Measurements from ENCODE around the gene C21orf58. TPM values are rescaled to one million over a fixed set of nuclear protein-coding genes. Genes with fewer than 3 reads are reported as not detected.

The C21orf58 gene
- total and polyA plus RNA-seq, 7 donors: 0.92 to 7.4 (median 1.8) TPM

GRCh38 chr21:46366091-46366490 lies 42.4 kb upstream of the C21orf58 start:
- WGBS, 2 donors: 96 to 97% methylated on average over 11 of the region's 11 CpGs
- peaks cover 9 to 57% (median 35%) of the 10 kb centered on the region in 4 donors for H3K36me3 ChIP-seq
- TF ChIP-seq EP300 (IDR thresholded peaks at IDR 0.05) (no peak), POLR2A (IDR thresholded peaks at IDR 0.05) (no peak), POLR2AphosphoS5 (IDR thresholded peaks at IDR 0.05) (no peak)
- TF ChIP-seq, protein P1, sequence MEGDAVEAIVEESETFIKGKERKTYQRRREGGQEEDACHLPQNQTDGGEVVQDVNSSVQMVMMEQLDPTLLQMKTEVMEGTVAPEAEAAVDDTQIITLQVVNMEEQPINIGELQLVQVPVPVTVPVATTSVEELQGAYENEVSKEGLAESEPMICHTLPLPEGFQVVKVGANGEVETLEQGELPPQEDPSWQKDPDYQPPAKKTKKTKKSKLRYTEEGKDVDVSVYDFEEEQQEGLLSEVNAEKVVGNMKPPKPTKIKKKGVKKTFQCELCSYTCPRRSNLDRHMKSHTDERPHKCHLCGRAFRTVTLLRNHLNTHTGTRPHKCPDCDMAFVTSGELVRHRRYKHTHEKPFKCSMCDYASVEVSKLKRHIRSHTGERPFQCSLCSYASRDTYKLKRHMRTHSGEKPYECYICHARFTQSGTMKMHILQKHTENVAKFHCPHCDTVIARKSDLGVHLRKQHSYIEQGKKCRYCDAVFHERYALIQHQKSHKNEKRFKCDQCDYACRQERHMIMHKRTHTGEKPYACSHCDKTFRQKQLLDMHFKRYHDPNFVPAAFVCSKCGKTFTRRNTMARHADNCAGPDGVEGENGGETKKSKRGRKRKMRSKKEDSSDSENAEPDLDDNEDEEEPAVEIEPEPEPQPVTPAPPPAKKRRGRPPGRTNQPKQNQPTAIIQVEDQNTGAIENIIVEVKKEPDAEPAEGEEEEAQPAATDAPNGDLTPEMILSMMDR (IDR thresholded peaks at IDR 0.05): no peak
- intact Hi-C loops (cut with DNase I): no loop called here
- no peaks in the 10 kb centered on the region for H3K4me1 ChIP-seq
- no peak overlapping the region for H3K27ac ChIP-seq
- DNase-seq: no peak
- H3K4me3 ChIP-seq: no peak overlapping the region
- H3K9me3 ChIP-seq: no peaks in the 10 kb centered on the region
- no peaks in the 10 kb centered on the region for H3K27me3 ChIP-seq

- 93 to 94% methylated on average over 16 of the region's 16 CpGs for WGBS, 2 donors
- Histone ChIP-seq H3K9me3 (no peaks in the 10 kb centered on the region), H3K27ac (no peak overlapping the region), H3K4me1 (no peaks in the 10 kb centered on the region), H3K36me3 (peaks cover 9 to 73% (median 36%) of the 10 kb centered on the region in 4 donors), H3K4me3 (no peak overlapping the region), H3K27me3 (no peaks in the 10 kb centered on the region)
- DNase-seq: no peak
- intact Hi-C loops (cut with DNase I): no loop called here
- no peak for TF ChIP-seq EP300 (IDR thresholded peaks at IDR 0.05)
- TF ChIP-seq, protein P1 (IDR thresholded peaks at IDR 0.05): no peak
Observed at GRCh38 chr21:46363698-46364097, 40.0 kb upstream of the C21orf58 start.

- no peak overlapping the region for H3K4me3 ChIP-seq
- H3K9me3 ChIP-seq: no peaks in the 10 kb centered on the region
- peaks cover 9 to 81% (median 37%) of the 10 kb centered on the region in 4 donors for H3K36me3 ChIP-seq
- TF ChIP-seq POLR2A (IDR thresholded peaks at IDR 0.05) (no peak), EP300 (IDR thresholded peaks at IDR 0.05) (no peak), POLR2AphosphoS5 (IDR thresholded peaks at IDR 0.05) (no peak)
- TF ChIP-seq, protein P1 (IDR thresholded peaks at IDR 0.05): no peak
- 93 to 94% methylated on average over 15 of the region's 15 CpGs for WGBS, 2 donors
- no peak overlapping the region for H3K27ac ChIP-seq
- no peaks in the 10 kb centered on the region for H3K4me1 ChIP-seq
- H3K27me3 ChIP-seq: no peaks in the 10 kb centered on the region
- intact Hi-C loops (cut with DNase I): no loop called here
- no peak for DNase-seq
Observed at GRCh38 chr21:46362946-46363345, 39.3 kb upstream of the C21orf58 start.

GRCh38 chr21:46361935-46362334 lies 38.3 kb upstream of the C21orf58 start:
- H3K27ac ChIP-seq: no peak overlapping the region
- peaks cover 6 to 81% (median 38%) of the 10 kb centered on the region in 4 donors for H3K36me3 ChIP-seq
- intact Hi-C loops (cut with DNase I): no loop called here
- H3K4me1 ChIP-seq: no peaks in the 10 kb centered on the region
- H3K27me3 ChIP-seq: no peaks in the 10 kb centered on the region
- TF ChIP-seq, protein P1 (IDR thresholded peaks at IDR 0.05): no peak
- no peak for TF ChIP-seq POLR2A (IDR thresholded peaks at IDR 0.05)
- TF ChIP-seq EP300 (IDR thresholded peaks at IDR 0.05): no peak
- TF ChIP-seq POLR2AphosphoS5 (IDR thresholded peaks at IDR 0.05): no peak
- no peaks in the 10 kb centered on the region for H3K9me3 ChIP-seq
- WGBS, 2 donors: 83 to 88% methylated on average over 10 of the region's 10 CpGs
- no peak overlapping the region for H3K4me3 ChIP-seq
- DNase-seq: no peak

DNA sequence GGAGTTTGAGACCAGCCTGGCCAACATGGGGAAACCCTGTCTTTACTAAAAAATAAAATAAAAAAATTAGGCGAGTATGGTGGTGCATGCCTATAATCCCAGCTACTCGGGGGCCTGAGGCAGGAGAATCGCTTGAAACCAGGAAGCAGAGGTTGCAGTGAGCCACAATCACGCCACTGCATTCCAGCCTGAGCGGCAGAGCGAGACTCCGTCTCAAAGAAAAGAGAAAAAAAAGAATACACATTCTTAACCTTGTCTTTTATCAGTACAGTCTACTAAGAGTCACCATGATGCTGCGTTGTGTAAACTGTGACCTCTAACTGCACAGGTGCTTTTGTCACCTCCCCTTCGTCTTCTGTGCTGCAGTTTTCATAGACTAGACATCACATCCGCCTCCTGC lies 37.5 kb upstream of the C21orf58 start:
- Histone ChIP-seq H3K9me3 (no peaks in the 10 kb centered on the region), H3K4me1 (no peaks in the 10 kb centered on the region), H3K27me3 (no peaks in the 10 kb centered on the region), H3K36me3 (peaks cover 0 to 81% (median 39%) of the 10 kb centered on the region in 4 donors), H3K27ac (no peak overlapping the region), H3K4me3 (no peak overlapping the region)
- no peak for DNase-seq
- 96 to 97% methylated on average over 10 of the region's 10 CpGs for WGBS, 2 donors
- intact Hi-C loops (cut with DNase I): no loop called here
- no peak for TF ChIP-seq POLR2AphosphoS5 (IDR thresholded peaks at IDR 0.05)
- TF ChIP-seq, protein P1 (IDR thresholded peaks at IDR 0.05): no peak
- TF ChIP-seq POLR2A (IDR thresholded peaks at IDR 0.05): no peak
- TF ChIP-seq EP300 (IDR thresholded peaks at IDR 0.05): no peak

Data from sigmoid colon (tissue), 7 donors.